Measurements from ENCODE around the gene MCC.
"Not testable (repeated sequence)": the region's sequence is repeated elsewhere in the genome, so short reads cannot be mapped to it uniquely, and the experiment has no call there.

MCC gene

DNA sequence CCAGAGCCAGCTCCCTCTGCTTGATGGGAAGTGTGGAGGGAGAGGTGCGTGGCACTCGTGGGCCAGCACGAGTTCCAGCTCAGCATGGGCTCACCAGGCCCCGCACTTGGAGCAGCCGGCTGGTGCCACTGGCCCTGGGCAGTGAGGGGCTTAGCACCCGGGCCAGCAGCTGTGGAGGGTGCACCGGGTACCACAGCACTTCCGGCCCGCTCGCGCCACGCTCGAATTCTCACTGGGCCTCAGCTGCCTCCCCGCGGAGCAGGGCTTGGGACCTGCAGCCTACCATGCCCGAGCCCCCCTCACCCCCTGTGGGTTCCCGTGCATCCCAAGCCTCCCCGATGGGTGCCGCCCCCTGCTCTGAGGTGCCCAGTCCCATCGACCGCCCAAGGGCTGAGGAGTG lies 413.2 kb downstream of the MCC start:
- TF ChIP-seq, protein P1, sequence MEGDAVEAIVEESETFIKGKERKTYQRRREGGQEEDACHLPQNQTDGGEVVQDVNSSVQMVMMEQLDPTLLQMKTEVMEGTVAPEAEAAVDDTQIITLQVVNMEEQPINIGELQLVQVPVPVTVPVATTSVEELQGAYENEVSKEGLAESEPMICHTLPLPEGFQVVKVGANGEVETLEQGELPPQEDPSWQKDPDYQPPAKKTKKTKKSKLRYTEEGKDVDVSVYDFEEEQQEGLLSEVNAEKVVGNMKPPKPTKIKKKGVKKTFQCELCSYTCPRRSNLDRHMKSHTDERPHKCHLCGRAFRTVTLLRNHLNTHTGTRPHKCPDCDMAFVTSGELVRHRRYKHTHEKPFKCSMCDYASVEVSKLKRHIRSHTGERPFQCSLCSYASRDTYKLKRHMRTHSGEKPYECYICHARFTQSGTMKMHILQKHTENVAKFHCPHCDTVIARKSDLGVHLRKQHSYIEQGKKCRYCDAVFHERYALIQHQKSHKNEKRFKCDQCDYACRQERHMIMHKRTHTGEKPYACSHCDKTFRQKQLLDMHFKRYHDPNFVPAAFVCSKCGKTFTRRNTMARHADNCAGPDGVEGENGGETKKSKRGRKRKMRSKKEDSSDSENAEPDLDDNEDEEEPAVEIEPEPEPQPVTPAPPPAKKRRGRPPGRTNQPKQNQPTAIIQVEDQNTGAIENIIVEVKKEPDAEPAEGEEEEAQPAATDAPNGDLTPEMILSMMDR (IDR thresholded peaks at IDR 0.05; ENCODE audit: insufficient read depth, low read length, poor library complexity, severe bottlenecking) = no peak
- Histone ChIP-seq H3K4me3 (replicated peaks; ENCODE audit: low read depth, low read length) (no peak overlapping the region), H3K36me3 (ENCODE audit: control insufficient read depth, insufficient read depth, low read length) (no peaks in the 10 kb centered on the region), H3K27me3 (replicated peaks; ENCODE audit: control insufficient read depth, insufficient read depth, low read length) (no peaks in the 10 kb centered on the region)
- no peak for DNase-seq (ENCODE audit: extremely low read depth, insufficient read length)

GRCh38 chr5:113073629-113074034 lies 414.6 kb downstream of the MCC start:
- DNase-seq (ENCODE audit: extremely low read depth, insufficient read length); H3K4me3 ChIP-seq (replicated peaks; ENCODE audit: low read depth, low read length); H3K36me3 ChIP-seq (ENCODE audit: control insufficient read depth, insufficient read depth, low read length); H3K27me3 ChIP-seq (replicated peaks; ENCODE audit: control insufficient read depth, insufficient read depth, low read length): not testable (repeated sequence)

GRCh38 chr5:113071401-113071800 lies 416.9 kb downstream of the MCC start:
- DNase-seq (ENCODE audit: extremely low read depth, insufficient read length) = no peak
- Histone ChIP-seq H3K4me3 (replicated peaks; ENCODE audit: low read depth, low read length) (no peak overlapping the region), H3K36me3 (ENCODE audit: control insufficient read depth, insufficient read depth, low read length) (no peaks in the 10 kb centered on the region), H3K27me3 (replicated peaks; ENCODE audit: control insufficient read depth, insufficient read depth, low read length) (no peaks in the 10 kb centered on the region)
- TF ChIP-seq, protein P1 (IDR thresholded peaks at IDR 0.05; ENCODE audit: insufficient read depth, low read length, poor library complexity, severe bottlenecking) = no peak

GRCh38 chr5:113070901-113071300 lies 417.4 kb downstream of the MCC start:
- H3K36me3 ChIP-seq (ENCODE audit: control insufficient read depth, insufficient read depth, low read length) = no peaks in the 10 kb centered on the region
- no peak overlapping the region for H3K4me3 ChIP-seq (replicated peaks; ENCODE audit: low read depth, low read length)
- TF ChIP-seq, protein P1 (IDR thresholded peaks at IDR 0.05; ENCODE audit: insufficient read depth, low read length, poor library complexity, severe bottlenecking) = no peak
- no peaks in the 10 kb centered on the region for H3K27me3 ChIP-seq (replicated peaks; ENCODE audit: control insufficient read depth, insufficient read depth, low read length)
- DNase-seq (ENCODE audit: extremely low read depth, insufficient read length) = no peak

DNA sequence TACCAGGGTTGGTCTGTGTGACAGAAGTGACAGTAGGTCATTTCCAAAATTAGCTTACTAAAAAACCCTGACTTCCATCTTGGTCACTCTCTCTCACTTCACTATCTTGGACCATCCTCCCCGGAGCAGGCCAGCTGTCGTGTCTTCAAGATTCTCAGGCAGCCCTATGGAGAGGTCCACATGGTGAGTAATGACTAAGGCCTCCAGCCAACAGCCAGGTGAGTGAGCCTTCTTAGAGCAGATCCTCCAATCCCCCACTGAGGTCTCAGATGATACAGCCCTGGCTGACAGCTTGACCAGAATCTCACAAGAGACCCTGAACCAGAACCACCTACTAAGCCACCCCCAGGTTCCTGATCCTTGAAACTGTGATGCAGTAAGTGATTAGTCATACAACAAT lies 419.7 kb downstream of the MCC start:
- Histone ChIP-seq H3K4me3 (replicated peaks; ENCODE audit: low read depth, low read length) (no peak overlapping the region), H3K27me3 (replicated peaks; ENCODE audit: control insufficient read depth, insufficient read depth, low read length) (no peaks in the 10 kb centered on the region), H3K36me3 (ENCODE audit: control insufficient read depth, insufficient read depth, low read length) (no peaks in the 10 kb centered on the region)
- DNase-seq (ENCODE audit: extremely low read depth, insufficient read length) = no peak
- TF ChIP-seq, protein P1 (IDR thresholded peaks at IDR 0.05; ENCODE audit: insufficient read depth, low read length, poor library complexity, severe bottlenecking) = no peak

DNA sequence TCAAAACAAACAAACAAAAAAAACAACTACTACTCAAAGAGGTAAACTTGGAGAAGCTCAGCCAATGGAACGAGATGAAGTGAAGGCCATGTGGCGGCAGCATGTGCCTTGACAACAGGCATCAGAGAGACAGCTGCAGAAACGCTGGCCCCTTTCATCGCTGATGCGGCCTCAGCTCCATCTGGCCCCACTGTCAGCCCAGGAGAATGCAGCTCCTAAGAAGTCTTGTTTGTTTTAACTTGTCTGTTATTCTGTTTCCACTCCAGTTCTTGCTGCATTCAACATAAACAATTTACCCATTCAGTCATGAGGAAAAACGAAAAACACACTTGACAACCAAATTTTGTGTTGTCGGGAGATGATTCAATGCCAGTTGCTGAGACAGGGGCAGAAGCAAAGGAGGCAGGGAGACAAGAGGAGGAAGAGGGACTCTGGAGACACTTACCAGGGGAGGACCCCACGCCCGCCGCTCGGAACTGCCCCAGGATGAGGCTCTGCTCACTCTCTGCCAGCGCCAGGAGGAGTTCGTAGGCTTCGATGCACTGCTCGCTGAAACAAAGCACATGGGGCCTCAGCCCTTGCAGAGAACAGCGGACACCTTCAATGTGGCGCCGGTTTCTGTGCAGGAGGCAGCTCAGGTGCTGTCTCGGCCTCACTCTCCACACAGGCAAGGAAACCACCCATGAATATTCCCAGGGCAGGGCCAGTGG lies 420.5 kb downstream of the MCC start:
- no peaks in the 10 kb centered on the region for H3K27me3 ChIP-seq (replicated peaks; ENCODE audit: control insufficient read depth, insufficient read depth, low read length)
- DNase-seq (ENCODE audit: extremely low read depth, insufficient read length) = no peak
- H3K4me3 ChIP-seq (replicated peaks; ENCODE audit: low read depth, low read length) = no peak overlapping the region
- no peaks in the 10 kb centered on the region for H3K36me3 ChIP-seq (ENCODE audit: control insufficient read depth, insufficient read depth, low read length)
- TF ChIP-seq, protein P1 (IDR thresholded peaks at IDR 0.05; ENCODE audit: insufficient read depth, low read length, poor library complexity, severe bottlenecking) = no peak

Measured in GM06990 (cell line).